H1 (cell line): ENCODE measurements around the gene BGN. TPM values are rescaled to one million over a fixed set of nuclear protein-coding genes. Genes with fewer than 3 reads are reported as not detected.

Experiments used
- EZH2 ChIP-seq: fragments of 200-600 bp; sonication (generic); IDR thresholded peaks from 2 replicates; pipeline ENCODE4 v1.7.1; 2012; ENCODE audit warnings: low read depth, mild to moderate bottlenecking, moderate library complexity, low read length, inconsistent platforms; ENCODE audit not compliant: severe bottlenecking
- JUND ChIP-seq: IDR thresholded peaks from 2 replicates; pipeline ENCODE4 v1.6.1; 2011; ENCODE audit warnings: mild to moderate bottlenecking, improper control_type of control experiment, low read length
- NRF1 ChIP-seq: IDR thresholded peaks from 2 replicates; pipeline ENCODE4 v1.6.1; 2011; ENCODE audit warnings: mild to moderate bottlenecking, low read depth, low read length, improper control_type of control experiment
- POLR2A ChIP-seq, 2 experiments: IDR thresholded peaks; 1 replicate in 1 of 2; 2 replicates in 1 of 2; pipeline ENCODE4 v1.6.1; 2011; ENCODE audit warnings: low read depth in 2 of 2, low read length in 2 of 2, mild to moderate bottlenecking in 2 of 2; ENCODE audit errors: control extremely low read depth in 1 of 2
- RXRA ChIP-seq: IDR thresholded peaks from 2 replicates; pipeline ENCODE4 v1.6.1; 2011; ENCODE audit warnings: low read depth, mild to moderate bottlenecking, low read length, moderate library complexity; ENCODE audit not compliant: insufficient read depth
- SIN3A ChIP-seq, 2 experiments: IDR thresholded peaks in 1 of 2; conservative IDR thresholded peaks in 1 of 2; 2 replicates each; pipeline ENCODE4 v1.6.1; 2011 to 2012; ENCODE audit warnings: low read length in 2 of 2, improper control_type of control experiment in 1 of 2, low read depth in 1 of 2, mild to moderate bottlenecking in 1 of 2
- SP2 ChIP-seq: IDR thresholded peaks from 2 replicates; pipeline ENCODE4 v1.6.1; 2012; ENCODE audit warnings: mild to moderate bottlenecking, low read length, inconsistent platforms
- TAF1 ChIP-seq: IDR thresholded peaks from 2 replicates; pipeline ENCODE4 v1.6.1; 2011; ENCODE audit warnings: mild to moderate bottlenecking, low read depth, low read length
- TEAD4 ChIP-seq: IDR thresholded peaks from 2 replicates; pipeline ENCODE4 v1.6.1; 2012; ENCODE audit warnings: low read depth, low read length, inconsistent platforms, mixed read lengths
- polyA plus RNA-seq, 7 experiments: library from polyadenylated mRNA; depleted of rRNA in 3 of 7; stranded (reverse) in 5 of 7; unstranded in 2 of 7; fragments of >200 nt in 5 of 7; fragments of 200-250 nt in 2 of 7; gene quantifications; 1 replicate in 5 of 7; 2 replicates in 1 of 7; 4 replicates in 1 of 7; pipeline versions ENCODE4 v1.2.1 to v1.2.3, GENCODE V29; 2011 to 2013; ENCODE audit warnings: missing spikeins in 2 of 7, mixed read lengths in 2 of 7
- total RNA-seq: library from RNA; stranded (reverse); fragmentation: NEBNext Ultra II Directional; extraction: Animal tissue kit (Norgen Biotek cat#: 25700); gene quantifications from 2 replicates; pipeline ENCODE4 v1.2.1, GENCODE V29; 2021
- TF ChIP-seq, protein P1 (sequence below): fragments of 300-600 bp; sonication (generic); IDR thresholded peaks from 2 replicates; pipeline ENCODE4 v1.7.1; 2012; ENCODE audit warnings: low read length, moderate library complexity, mild to moderate bottlenecking, inconsistent platforms; ENCODE audit not compliant: insufficient replicate concordance
- TF ChIP-seq, protein P2 (sequence below): IDR thresholded peaks from 2 replicates; pipeline ENCODE4 v1.6.1; 2011; ENCODE audit warnings: low read length, improper control_type of control experiment

Gene BGN
- total and polyA plus RNA-seq, 2 of the 8 experiments (the other 6 are each of a cell fraction or from before 2014, with no cell fraction given): 1.8 to 2.4 TPM

DNA sequence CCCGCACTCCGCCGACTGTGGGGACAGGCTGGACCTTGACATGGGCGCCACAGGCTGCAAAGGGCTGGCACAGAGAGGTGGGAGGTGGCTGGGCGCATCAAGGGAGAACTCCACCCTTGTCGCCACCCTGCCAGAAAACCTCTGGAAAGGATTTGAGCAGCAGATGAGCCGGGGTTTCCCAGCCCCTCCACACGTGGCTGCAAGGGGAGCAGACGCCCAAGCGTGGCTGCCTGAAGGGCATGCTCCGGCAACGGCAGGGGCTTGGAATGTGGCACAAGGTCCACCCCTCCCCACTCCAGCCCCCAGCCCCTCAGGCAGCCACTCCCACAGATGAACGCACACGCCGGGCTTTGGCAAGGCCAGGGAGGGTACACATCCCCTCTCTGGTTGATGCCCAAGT lies 4.6 kb downstream of the BGN start (continued):
- TF ChIP-seq, protein P1, sequence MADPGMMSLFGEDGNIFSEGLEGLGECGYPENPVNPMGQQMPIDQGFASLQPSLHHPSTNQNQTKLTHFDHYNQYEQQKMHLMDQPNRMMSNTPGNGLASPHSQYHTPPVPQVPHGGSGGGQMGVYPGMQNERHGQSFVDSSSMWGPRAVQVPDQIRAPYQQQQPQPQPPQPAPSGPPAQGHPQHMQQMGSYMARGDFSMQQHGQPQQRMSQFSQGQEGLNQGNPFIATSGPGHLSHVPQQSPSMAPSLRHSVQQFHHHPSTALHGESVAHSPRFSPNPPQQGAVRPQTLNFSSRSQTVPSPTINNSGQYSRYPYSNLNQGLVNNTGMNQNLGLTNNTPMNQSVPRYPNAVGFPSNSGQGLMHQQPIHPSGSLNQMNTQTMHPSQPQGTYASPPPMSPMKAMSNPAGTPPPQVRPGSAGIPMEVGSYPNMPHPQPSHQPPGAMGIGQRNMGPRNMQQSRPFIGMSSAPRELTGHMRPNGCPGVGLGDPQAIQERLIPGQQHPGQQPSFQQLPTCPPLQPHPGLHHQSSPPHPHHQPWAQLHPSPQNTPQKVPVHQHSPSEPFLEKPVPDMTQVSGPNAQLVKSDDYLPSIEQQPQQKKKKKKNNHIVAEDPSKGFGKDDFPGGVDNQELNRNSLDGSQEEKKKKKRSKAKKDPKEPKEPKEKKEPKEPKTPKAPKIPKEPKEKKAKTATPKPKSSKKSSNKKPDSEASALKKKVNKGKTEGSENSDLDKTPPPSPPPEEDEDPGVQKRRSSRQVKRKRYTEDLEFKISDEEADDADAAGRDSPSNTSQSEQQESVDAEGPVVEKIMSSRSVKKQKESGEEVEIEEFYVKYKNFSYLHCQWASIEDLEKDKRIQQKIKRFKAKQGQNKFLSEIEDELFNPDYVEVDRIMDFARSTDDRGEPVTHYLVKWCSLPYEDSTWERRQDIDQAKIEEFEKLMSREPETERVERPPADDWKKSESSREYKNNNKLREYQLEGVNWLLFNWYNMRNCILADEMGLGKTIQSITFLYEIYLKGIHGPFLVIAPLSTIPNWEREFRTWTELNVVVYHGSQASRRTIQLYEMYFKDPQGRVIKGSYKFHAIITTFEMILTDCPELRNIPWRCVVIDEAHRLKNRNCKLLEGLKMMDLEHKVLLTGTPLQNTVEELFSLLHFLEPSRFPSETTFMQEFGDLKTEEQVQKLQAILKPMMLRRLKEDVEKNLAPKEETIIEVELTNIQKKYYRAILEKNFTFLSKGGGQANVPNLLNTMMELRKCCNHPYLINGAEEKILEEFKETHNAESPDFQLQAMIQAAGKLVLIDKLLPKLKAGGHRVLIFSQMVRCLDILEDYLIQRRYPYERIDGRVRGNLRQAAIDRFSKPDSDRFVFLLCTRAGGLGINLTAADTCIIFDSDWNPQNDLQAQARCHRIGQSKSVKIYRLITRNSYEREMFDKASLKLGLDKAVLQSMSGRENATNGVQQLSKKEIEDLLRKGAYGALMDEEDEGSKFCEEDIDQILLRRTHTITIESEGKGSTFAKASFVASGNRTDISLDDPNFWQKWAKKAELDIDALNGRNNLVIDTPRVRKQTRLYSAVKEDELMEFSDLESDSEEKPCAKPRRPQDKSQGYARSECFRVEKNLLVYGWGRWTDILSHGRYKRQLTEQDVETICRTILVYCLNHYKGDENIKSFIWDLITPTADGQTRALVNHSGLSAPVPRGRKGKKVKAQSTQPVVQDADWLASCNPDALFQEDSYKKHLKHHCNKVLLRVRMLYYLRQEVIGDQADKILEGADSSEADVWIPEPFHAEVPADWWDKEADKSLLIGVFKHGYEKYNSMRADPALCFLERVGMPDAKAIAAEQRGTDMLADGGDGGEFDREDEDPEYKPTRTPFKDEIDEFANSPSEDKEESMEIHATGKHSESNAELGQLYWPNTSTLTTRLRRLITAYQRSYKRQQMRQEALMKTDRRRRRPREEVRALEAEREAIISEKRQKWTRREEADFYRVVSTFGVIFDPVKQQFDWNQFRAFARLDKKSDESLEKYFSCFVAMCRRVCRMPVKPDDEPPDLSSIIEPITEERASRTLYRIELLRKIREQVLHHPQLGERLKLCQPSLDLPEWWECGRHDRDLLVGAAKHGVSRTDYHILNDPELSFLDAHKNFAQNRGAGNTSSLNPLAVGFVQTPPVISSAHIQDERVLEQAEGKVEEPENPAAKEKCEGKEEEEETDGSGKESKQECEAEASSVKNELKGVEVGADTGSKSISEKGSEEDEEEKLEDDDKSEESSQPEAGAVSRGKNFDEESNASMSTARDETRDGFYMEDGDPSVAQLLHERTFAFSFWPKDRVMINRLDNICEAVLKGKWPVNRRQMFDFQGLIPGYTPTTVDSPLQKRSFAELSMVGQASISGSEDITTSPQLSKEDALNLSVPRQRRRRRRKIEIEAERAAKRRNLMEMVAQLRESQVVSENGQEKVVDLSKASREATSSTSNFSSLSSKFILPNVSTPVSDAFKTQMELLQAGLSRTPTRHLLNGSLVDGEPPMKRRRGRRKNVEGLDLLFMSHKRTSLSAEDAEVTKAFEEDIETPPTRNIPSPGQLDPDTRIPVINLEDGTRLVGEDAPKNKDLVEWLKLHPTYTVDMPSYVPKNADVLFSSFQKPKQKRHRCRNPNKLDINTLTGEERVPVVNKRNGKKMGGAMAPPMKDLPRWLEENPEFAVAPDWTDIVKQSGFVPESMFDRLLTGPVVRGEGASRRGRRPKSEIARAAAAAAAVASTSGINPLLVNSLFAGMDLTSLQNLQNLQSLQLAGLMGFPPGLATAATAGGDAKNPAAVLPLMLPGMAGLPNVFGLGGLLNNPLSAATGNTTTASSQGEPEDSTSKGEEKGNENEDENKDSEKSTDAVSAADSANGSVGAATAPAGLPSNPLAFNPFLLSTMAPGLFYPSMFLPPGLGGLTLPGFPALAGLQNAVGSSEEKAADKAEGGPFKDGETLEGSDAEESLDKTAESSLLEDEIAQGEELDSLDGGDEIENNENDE: no peak
- no peak for TF ChIP-seq SP2
- no peak for TF ChIP-seq EZH2
- no peak for TF ChIP-seq TEAD4
- TF ChIP-seq RXRA: no peak
- TF ChIP-seq TAF1: no peak
- no peak for TF ChIP-seq NRF1
- TF ChIP-seq JUND: no peak
- no peak for TF ChIP-seq SIN3A (conservative IDR thresholded peaks at IDR 0.05 in 1 of 2, IDR thresholded peaks at IDR 0.05 in 1 of 2; ENCODE audit: low read depth in 1 of 2, low read length in 2 of 2)
- TF ChIP-seq, protein P2, sequence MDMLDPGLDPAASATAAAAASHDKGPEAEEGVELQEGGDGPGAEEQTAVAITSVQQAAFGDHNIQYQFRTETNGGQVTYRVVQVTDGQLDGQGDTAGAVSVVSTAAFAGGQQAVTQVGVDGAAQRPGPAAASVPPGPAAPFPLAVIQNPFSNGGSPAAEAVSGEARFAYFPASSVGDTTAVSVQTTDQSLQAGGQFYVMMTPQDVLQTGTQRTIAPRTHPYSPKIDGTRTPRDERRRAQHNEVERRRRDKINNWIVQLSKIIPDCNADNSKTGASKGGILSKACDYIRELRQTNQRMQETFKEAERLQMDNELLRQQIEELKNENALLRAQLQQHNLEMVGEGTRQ: no peak
- no peak for TF ChIP-seq POLR2A (IDR thresholded peaks at IDR 0.05; ENCODE audit: control extremely low read depth in 1 of 2, low read depth in 2 of 2, low read length in 2 of 2)
